Measurements from ENCODE around the gene C20orf141.

Gene C20orf141

DNA sequence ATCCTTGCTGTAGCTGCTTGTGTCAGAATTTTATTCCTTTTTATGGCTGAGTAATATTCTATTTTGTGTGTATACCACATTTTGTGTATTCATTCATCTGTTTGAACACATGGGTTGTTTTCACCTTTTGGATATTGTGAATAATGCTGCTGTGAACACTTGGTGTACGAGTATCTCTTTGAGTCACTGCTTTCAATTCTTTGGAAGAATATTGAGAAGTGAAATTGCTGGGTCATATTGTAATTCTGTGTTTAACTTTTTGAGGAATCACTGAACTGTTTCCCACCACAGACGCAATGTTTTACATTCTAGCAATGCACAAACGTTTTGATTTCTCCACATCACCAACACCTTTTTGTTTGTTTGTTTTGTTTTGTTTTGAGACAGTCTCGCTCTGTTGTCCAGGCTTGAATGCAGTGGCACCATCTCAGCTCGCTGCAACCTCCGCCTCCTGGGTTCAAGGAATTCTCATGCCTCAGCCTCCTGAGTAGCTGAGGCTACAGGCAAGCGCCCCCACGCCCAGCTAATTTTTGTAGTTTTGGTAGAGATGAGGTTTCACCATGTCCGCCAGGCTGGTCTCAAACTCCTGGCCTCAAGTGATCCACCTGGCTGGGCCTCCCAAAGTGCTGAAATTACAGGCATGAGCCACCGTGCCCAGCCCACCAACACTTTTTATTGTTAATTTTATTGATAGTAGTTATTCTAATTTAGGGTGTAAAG is 36.0 kb upstream of the C20orf141 start:
- TF ChIP-seq, protein P1, sequence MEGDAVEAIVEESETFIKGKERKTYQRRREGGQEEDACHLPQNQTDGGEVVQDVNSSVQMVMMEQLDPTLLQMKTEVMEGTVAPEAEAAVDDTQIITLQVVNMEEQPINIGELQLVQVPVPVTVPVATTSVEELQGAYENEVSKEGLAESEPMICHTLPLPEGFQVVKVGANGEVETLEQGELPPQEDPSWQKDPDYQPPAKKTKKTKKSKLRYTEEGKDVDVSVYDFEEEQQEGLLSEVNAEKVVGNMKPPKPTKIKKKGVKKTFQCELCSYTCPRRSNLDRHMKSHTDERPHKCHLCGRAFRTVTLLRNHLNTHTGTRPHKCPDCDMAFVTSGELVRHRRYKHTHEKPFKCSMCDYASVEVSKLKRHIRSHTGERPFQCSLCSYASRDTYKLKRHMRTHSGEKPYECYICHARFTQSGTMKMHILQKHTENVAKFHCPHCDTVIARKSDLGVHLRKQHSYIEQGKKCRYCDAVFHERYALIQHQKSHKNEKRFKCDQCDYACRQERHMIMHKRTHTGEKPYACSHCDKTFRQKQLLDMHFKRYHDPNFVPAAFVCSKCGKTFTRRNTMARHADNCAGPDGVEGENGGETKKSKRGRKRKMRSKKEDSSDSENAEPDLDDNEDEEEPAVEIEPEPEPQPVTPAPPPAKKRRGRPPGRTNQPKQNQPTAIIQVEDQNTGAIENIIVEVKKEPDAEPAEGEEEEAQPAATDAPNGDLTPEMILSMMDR (conservative IDR thresholded peaks at IDR 0.05; ENCODE audit: low read depth, low read length), result no peak
- H3K4me3 ChIP-seq (ENCODE audit: low read length), result no peak overlapping the region
- no peak for DNase-seq (ENCODE audit: low read depth)

DNA sequence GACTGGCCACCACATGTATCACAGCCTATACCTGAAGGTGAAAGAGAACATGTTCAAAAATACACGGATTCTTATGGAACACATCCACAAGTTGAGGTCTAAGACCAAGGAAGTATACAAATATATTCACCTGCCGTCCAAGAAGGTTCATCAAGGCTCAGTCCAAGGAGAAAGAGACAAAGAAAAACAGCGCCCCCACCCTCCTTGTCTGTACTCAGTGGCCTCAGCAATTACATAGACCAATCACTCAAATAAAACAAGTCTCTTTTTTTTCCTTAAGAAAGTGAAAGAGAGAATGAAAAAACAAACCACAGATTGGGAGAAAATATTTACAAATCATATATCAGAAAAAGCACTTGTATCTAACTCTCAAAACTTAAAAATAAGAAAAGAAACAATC is 33.8 kb upstream of the C20orf141 start:
- no peak for DNase-seq (ENCODE audit: low read depth)
- H3K4me3 ChIP-seq (ENCODE audit: low read length), result no peak overlapping the region
- TF ChIP-seq, protein P1 (conservative IDR thresholded peaks at IDR 0.05; ENCODE audit: low read depth, low read length), result peak; percentile 3

DNA sequence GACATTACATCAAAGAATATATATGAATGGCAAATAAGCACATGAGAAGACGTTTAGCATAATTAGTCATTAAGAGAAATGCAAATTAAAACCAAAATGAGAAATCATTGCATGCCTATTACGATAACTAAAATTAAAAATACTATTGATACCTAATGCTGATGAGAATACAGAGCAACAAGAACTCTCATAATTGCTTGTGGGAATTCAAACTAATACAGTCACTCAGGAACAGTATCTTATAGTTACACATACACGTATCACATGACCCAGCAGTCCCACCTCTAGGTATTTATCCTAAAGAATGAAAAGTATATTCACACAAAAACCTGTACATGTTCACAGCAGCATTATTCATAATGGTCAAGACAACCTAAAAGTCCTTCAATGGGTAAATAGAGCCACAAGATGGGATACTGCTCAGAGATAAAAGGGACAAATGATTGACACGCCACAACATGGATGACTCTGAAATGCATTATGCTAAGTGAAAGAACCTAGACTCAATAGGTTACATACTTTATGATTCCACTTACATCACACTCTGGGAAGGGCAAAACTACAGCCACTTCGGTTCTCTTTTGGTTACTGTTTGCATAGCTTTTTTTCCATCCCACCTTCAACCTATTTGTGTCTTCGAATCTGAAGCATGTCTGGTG is 30.8 kb upstream of the C20orf141 start:
- no peak for DNase-seq (ENCODE audit: low read depth)
- TF ChIP-seq, protein P1 (conservative IDR thresholded peaks at IDR 0.05; ENCODE audit: low read depth, low read length), result no peak
- no peak overlapping the region for H3K4me3 ChIP-seq (ENCODE audit: low read length)

DNA sequence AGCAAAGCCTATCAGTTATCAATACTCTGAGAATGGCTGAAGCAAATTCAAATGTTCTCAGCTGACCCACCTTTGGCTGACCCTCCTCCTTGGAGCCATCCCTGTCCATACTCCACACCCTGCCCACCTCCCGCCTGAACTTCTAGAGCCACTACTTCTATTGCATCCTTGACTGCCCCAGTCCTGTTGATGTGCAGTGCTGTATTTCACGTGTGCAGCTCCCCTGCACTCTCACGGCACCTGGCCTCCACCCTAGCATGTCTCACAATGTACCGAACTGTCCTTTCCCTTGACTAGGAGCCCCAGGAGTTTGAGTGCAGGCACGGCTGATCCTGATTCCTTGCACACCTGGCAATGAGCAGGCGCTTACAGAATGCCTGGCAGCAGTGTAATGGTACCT is 21.3 kb upstream of the C20orf141 start:
- H3K4me3 ChIP-seq (ENCODE audit: low read length), result no peak overlapping the region
- DNase-seq (ENCODE audit: low read depth), result no peak
- TF ChIP-seq, protein P1 (conservative IDR thresholded peaks at IDR 0.05; ENCODE audit: low read depth, low read length), result no peak

DNA sequence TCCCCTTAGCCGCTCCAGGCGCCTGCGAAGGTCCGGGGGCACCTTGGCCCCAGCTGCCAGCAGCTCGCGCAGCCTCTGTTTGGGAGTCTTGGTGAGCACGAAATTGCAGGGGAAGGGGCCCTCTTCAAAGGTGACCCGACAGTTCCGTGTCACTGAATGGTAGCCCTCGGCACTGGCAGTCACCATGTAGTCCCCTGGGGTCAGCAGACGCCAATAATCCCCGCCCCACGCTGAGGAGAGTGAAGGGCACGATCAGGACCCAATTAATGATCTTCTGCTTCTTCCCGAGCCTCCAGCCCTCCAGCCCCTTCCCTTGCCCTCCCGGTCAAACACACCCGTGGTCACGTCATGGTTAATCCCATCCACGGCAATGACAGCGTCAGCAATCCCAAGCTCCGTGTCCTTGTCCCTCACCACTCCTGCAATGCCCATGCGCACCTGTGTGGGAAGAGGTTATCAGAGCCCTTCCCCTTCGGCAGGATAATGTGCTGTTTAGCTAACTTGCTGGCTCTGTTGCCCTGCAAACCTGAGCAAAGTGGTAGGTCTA is 20.5 kb upstream of the C20orf141 start:
- no peak for DNase-seq (ENCODE audit: low read depth)
- H3K4me3 ChIP-seq (ENCODE audit: low read length), result no peak overlapping the region
- TF ChIP-seq, protein P1 (conservative IDR thresholded peaks at IDR 0.05; ENCODE audit: low read depth, low read length), result no peak

DNA sequence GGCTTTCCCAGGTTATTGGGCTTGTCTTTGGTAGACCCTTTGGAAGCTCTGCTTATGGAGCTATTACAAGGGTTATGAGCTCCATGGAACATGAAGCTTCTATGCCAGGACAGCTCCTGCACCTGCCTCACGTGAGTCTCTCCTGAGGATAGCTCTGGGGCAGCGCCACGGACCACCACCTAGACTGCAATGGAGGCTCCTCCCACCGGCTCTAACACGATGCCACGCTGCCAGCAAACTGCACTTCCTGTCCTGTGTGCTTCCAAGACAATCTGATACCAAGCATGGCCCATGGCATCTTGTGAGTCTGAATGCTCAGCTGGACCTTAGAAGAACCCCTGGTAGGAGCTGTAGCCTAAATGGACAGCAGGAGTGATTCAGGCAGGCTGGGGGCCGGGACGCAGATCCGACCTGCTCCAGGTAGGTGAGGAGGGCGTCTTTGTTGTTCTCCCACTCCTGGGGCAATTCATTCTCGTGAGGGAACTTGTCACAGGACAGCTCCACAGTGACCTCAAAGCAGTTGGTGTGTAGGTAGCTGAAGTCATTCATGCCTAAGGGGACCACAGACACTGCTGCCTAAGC is 19.8 kb upstream of the C20orf141 start:
- TF ChIP-seq, protein P1 (conservative IDR thresholded peaks at IDR 0.05; ENCODE audit: low read depth, low read length), result no peak
- H3K4me3 ChIP-seq (ENCODE audit: low read length), result no peak overlapping the region
- DNase-seq (ENCODE audit: low read depth), result no peak

Data from retinal pigment epithelial cell (primary cell).